A673 (cell line): Measurements from ENCODE around the gene MTARC1. TPM values are rescaled to one million over a fixed set of nuclear protein-coding genes. Genes with fewer than 3 reads are reported as not detected.

Experiments
- BruUV-seq: library from RNA; stranded (reverse); fragments of 400-500 nt; replicated peaks from 2 replicates; lab custom pipeline; 2021; lab: Mats Ljungman, UMichigan
- CTCF ChIA-PET: fragments of 300-600 bp; sonication (Branson Sonifier 250); formaldehyde crosslinking; loops from one replicate; lab custom pipeline; 2022; ENCODE audit warnings: antibody characterized with exemption; lab: Charles Lee
- POLR2A ChIA-PET: fragments of 300-600 bp; sonication (Branson Sonifier 250); formaldehyde crosslinking; loops from one replicate; lab custom pipeline; 2022; ENCODE audit warnings: antibody characterized with exemption; ENCODE audit not compliant: low non-redundant PET; lab: Charles Lee
- DNase-seq: peaks from one replicate; pipeline ENCODE4 v3.0.0-alpha.2; 2015; ENCODE audit warnings: low spot score
- H3K27ac ChIP-seq: fragments of 200-600 bp; sonication (generic); 2 replicates; pipeline ENCODE4 v1.5.1; 2016; ENCODE audit warnings: mixed run types, low read depth, mild to moderate bottlenecking, mixed read lengths, antibody characterized with exemption, low read length; ENCODE audit not compliant: poor library complexity, severe bottlenecking
- H3K27me3 ChIP-seq: fragments of 200-600 bp; sonication (generic); replicated peaks from 2 replicates; pipeline ENCODE4 v1.6.1; 2017; ENCODE audit warnings: mixed run types, low read depth, mild to moderate bottlenecking, mixed read lengths, antibody characterized with exemption, low read length; ENCODE audit not compliant: insufficient read depth, poor library complexity
- H3K36me3 ChIP-seq: fragments of 200-600 bp; sonication (generic); 2 replicates; pipeline ENCODE4 v1.6.1; 2016; ENCODE audit warnings: mixed run types, mild to moderate bottlenecking, mixed read lengths, antibody characterized with exemption, low read length; ENCODE audit not compliant: insufficient read depth, poor library complexity, severe bottlenecking
- H3K4me1 ChIP-seq: fragments of 200-600 bp; sonication (generic); 2 replicates; pipeline ENCODE4 v1.6.1; 2017; ENCODE audit warnings: mixed run types, mild to moderate bottlenecking, mixed read lengths, antibody characterized with exemption, low read length; ENCODE audit not compliant: insufficient read depth, poor library complexity, severe bottlenecking
- H3K4me3 ChIP-seq: fragments of 200-600 bp; sonication (generic); 2 replicates; pipeline ENCODE4 v1.5.1; 2016; ENCODE audit warnings: low read depth, mixed run types, mild to moderate bottlenecking, mixed read lengths, low read length; ENCODE audit not compliant: poor library complexity, severe bottlenecking
- H3K9me3 ChIP-seq: fragments of 200-600 bp; sonication (generic); 2 replicates; pipeline ENCODE4 v1.6.1; 2016; ENCODE audit warnings: mixed run types, low read depth, mild to moderate bottlenecking, mixed read lengths, antibody characterized with exemption, low read length; ENCODE audit not compliant: poor library complexity, severe bottlenecking
- EZH2 ChIP-seq: fragments of 200-600 bp; sonication (generic); IDR thresholded peaks from 2 replicates; pipeline ENCODE4 v1.6.1; 2017; ENCODE audit warnings: borderline replicate concordance, low read depth, mild to moderate bottlenecking, mixed read lengths, antibody characterized with exemption, low read length; ENCODE audit not compliant: poor library complexity, severe bottlenecking
- intact Hi-C: fragments of 100-400 bp; cut with micrococcal nuclease; formaldehyde crosslinking; loops from one replicate; pipeline ENCODE4 v1.10.0; 2022; ENCODE audit not compliant: unreplicated experiment
- total RNA-seq: library from RNA; stranded (reverse); gene quantifications from 2 replicates; pipeline ENCODE4 v1.2.3, GENCODE V29; 2021
- TF ChIP-seq, protein P1 (sequence below): fragments of 300-800, 200-600 bp; sonication (generic); conservative IDR thresholded peaks from 2 replicates; pipeline ENCODE4 v1.5.1; 2017; ENCODE audit warnings: low read depth, mild to moderate bottlenecking, antibody characterized with exemption, low read length, moderate library complexity, mixed read lengths

The MTARC1 gene
- total RNA-seq, 1 experiment from 2014 or later: 0.43 TPM

DNA sequence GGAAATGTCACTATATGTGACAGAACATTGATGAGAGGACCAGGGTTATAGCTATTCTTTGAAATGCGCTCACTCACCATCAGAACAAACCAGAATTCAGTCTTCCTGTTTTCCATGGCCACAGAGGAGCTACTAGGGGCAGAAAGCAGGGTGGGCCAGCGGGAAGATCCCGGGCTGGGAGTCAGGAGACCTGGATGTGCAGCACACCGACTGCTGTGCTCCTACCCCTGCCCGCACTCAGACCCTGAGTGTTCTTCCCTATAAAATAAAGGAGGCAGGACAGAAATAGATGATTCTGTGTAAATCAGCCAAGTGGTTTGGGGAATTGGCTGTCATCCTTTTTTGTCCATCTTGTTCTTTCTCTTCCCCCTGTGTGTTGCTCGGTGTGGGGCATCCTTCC lies 21.0 kb downstream of the MTARC1 start:
- POLR2A ChIA-PET: no interaction called here

DNA sequence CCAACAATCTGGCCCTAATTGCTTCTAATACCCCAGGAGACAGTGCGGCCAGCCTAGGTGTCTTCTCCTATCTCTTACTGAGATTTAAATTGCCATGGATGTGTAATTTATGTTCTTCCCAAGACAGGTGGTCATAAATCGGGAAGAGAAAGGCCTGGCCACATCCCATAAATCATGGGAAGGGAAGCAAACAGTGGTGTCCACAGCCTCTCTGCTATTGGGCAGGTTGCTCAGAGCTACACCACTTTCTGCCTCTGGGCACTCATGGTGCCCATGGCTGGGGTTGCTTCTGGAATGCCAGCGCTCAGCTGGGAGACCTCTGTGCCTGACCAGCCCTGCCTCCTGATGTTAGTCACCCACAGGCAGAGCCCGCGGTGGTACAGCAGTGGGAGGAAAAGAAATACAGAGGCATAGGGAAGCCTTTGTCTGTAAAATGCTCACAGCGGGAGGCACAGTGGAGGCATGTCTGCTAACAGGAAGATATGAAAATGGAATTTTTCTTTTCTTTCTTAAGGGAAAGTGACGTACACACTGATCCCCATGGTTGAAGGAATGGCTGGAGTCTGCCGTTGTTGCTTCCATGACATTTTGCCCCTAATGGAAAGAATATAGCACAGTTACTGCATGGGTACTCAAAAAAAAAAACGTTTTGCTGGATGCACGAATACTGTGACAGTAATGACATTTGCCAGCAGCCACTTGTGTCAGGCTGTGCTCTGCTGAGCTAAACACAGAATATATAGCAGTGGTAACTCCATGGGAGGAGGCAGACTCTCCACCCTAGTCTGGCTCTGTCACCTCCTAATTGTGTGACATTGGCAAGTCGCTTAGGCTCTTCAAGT lies 21.9 kb downstream of the MTARC1 start:
- Histone ChIP-seq H3K4me3 (no peak overlapping the region), H3K27me3 (no peaks in the 10 kb centered on the region), H3K4me1 (peaks cover 7% of the 10 kb centered on the region), H3K9me3 (no peaks in the 10 kb centered on the region), H3K27ac (no peak overlapping the region), H3K36me3 (no peaks in the 10 kb centered on the region)
- TF ChIP-seq EZH2: no peak
- TF ChIP-seq, protein P1, sequence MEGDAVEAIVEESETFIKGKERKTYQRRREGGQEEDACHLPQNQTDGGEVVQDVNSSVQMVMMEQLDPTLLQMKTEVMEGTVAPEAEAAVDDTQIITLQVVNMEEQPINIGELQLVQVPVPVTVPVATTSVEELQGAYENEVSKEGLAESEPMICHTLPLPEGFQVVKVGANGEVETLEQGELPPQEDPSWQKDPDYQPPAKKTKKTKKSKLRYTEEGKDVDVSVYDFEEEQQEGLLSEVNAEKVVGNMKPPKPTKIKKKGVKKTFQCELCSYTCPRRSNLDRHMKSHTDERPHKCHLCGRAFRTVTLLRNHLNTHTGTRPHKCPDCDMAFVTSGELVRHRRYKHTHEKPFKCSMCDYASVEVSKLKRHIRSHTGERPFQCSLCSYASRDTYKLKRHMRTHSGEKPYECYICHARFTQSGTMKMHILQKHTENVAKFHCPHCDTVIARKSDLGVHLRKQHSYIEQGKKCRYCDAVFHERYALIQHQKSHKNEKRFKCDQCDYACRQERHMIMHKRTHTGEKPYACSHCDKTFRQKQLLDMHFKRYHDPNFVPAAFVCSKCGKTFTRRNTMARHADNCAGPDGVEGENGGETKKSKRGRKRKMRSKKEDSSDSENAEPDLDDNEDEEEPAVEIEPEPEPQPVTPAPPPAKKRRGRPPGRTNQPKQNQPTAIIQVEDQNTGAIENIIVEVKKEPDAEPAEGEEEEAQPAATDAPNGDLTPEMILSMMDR: no peak
- DNase-seq: peak; percentile 51
- intact Hi-C loops: no loop called here
- no TSS peak for BruUV-seq
- CTCF ChIA-PET: no interaction called here
- POLR2A ChIA-PET: no interaction called here

More for the DNA sequence above, 21.0 kb downstream of the MTARC1 start:
- H3K27me3 ChIP-seq: no peaks in the 10 kb centered on the region
- TF ChIP-seq, protein P1: no peak
- no peak for TF ChIP-seq EZH2
- H3K27ac ChIP-seq: no peak overlapping the region
- no peaks in the 10 kb centered on the region for H3K36me3 ChIP-seq
- intact Hi-C loops: no loop called here
- no peak for DNase-seq
- H3K9me3 ChIP-seq: no peaks in the 10 kb centered on the region
- H3K4me3 ChIP-seq: no peak overlapping the region
- CTCF ChIA-PET: no interaction called here
- H3K4me1 ChIP-seq: peaks cover 7% of the 10 kb centered on the region
- no TSS peak for BruUV-seq

DNA sequence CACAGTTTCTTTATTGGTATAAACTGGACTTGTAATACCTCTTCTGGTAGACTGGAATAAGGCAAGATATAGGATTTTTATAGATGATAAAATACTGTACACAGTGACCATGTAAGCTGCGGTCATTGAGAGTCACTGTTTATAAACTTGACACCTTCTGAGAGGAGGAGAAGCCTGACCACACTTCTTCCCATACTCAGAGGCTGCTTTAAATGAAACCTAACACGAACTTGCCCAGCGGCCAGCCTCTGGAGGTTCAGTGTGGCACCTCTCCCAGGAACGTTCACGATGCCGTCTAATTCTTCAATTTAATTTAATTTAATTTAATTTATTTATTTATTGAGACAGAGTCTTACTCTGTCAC lies 22.5 kb downstream of the MTARC1 start:
- TF ChIP-seq EZH2: no peak
- TF ChIP-seq, protein P1: no peak
- H3K27me3 ChIP-seq: no peaks in the 10 kb centered on the region
- H3K4me1 ChIP-seq: peaks cover 7% of the 10 kb centered on the region
- POLR2A ChIA-PET: no interaction called here
- H3K36me3 ChIP-seq: no peaks in the 10 kb centered on the region
- H3K27ac ChIP-seq: no peak overlapping the region
- intact Hi-C loops: no loop called here
- no peaks in the 10 kb centered on the region for H3K9me3 ChIP-seq
- no peak overlapping the region for H3K4me3 ChIP-seq
- CTCF ChIA-PET: no interaction called here
- BruUV-seq: no TSS peak
- DNase-seq: no peak
